ENCODE data around the gene NCKAP5.

DNA sequence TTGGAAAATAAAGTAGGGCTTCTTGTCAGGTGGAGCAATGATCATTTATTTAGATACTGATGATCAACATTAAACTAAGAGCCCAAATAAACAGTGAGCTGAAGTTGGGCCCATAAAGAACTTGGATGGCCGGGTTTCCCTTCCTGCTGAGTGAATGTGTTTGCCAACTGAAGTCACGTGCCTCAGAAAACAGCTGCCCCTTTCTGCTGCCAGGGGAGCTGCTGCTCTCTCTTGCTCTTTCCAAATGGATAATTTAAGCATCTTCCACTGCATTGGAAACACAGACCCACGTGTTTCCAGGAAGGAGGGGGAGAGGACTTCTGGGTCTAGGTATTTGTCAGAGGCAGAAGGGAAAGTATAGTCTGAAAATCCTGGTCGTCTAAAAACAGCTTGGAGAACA, 22.9 kb upstream of the NCKAP5 start:
- no peak for TF ChIP-seq YY1 (IDR thresholded peaks at IDR 0.05; ENCODE audit: insufficient read depth, insufficient read length)
- TF ChIP-seq ZNF274 (IDR thresholded peaks at IDR 0.05; ENCODE audit: low read depth, low read length): no peak
- TF ChIP-seq SUZ12 (IDR thresholded peaks at IDR 0.05; ENCODE audit: extremely low read depth, insufficient read depth, insufficient read length): no peak

All from NT2/D1 (cell line).